ENCODE results near the gene SCAF11. TPM values are rescaled to one million over a fixed set of nuclear protein-coding genes. Genes with fewer than 3 reads are reported as not detected.
"Not testable (repeated sequence)": the region's sequence is repeated elsewhere in the genome, so short reads cannot be mapped to it uniquely, and the experiment has no call there.

Gene SCAF11
- polyA plus RNA-seq, 4 donors, result 19.7 to 83.3 (median 23.5) TPM

DNA sequence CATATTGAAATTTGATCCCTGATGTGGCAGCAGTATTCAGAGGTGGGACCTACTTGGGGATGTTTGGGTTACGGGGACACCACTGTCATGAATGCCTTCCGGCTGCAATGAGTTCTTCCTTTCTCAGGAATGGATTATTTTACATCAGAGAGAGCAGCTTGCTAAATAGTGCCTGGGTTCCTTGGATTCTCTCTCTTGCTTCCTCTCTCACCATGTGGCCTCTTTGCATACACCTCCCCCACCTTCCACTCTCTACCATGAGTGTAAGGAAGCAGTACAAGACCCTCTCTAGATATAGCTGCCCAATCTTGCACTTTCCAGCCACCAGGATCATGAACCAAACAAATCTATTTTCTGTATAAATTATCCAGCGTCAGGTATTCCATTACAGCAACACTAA is 15.4 kb upstream of the SCAF11 start:
- H3K27me3 ChIP-seq (ENCODE audit: control insufficient read depth in 3 of 3, insufficient read depth in 3 of 3, low read length in 3 of 3), result no peaks in the 10 kb centered on the region
- no peaks in the 10 kb centered on the region for H3K9me3 ChIP-seq (ENCODE audit: control insufficient read depth in 2 of 2, insufficient read depth in 1 of 2, low read depth in 1 of 2, low read length in 1 of 2)
- FAIRE-seq, result no peak
- no peak overlapping the region for H3K4me3 ChIP-seq (ENCODE audit: low read depth in 1 of 3, low read length in 3 of 3)
- DNase-seq, result no peak
- H3K36me3 ChIP-seq (ENCODE audit: control insufficient read depth in 3 of 3, insufficient read depth in 2 of 3, low read depth in 1 of 3, low read length in 3 of 3), result no peaks in the 10 kb centered on the region
- no peaks in the 10 kb centered on the region for H3K4me1 ChIP-seq (ENCODE audit: control insufficient read depth in 3 of 3, insufficient read depth in 2 of 3, low read depth in 1 of 3, low read length in 2 of 3)
- 82 to 89% (median 89%) methylated on average over 3 of the region's 3 CpGs for WGBS, 3 donors
- H3K27ac ChIP-seq (ENCODE audit: low read depth in 1 of 3, low read length in 2 of 3), result no peak overlapping the region

- H3K4me1 ChIP-seq (ENCODE audit: control insufficient read depth in 3 of 3, insufficient read depth in 2 of 3, low read depth in 1 of 3, low read length in 2 of 3), result no peaks in the 10 kb centered on the region
- no peak for FAIRE-seq
- no peak for DNase-seq
- H3K4me3 ChIP-seq (ENCODE audit: low read depth in 1 of 3, low read length in 3 of 3), result no peak overlapping the region
- no peaks in the 10 kb centered on the region for H3K27me3 ChIP-seq (ENCODE audit: control insufficient read depth in 3 of 3, insufficient read depth in 3 of 3, low read length in 3 of 3)
- 48 to 60% (median 59%) methylated on average over 2 of the region's 2 CpGs for WGBS, 3 donors
- no peaks in the 10 kb centered on the region for H3K9me3 ChIP-seq (ENCODE audit: control insufficient read depth in 2 of 2, insufficient read depth in 1 of 2, low read depth in 1 of 2, low read length in 1 of 2)
- no peak overlapping the region for H3K27ac ChIP-seq (ENCODE audit: low read depth in 1 of 3, low read length in 2 of 3)
- H3K36me3 ChIP-seq (ENCODE audit: control insufficient read depth in 3 of 3, insufficient read depth in 2 of 3, low read depth in 1 of 3, low read length in 3 of 3), result no peaks in the 10 kb centered on the region
Measured at GRCh38 chr12:46005151-46005797, 14.9 kb upstream of the SCAF11 start.

DNA sequence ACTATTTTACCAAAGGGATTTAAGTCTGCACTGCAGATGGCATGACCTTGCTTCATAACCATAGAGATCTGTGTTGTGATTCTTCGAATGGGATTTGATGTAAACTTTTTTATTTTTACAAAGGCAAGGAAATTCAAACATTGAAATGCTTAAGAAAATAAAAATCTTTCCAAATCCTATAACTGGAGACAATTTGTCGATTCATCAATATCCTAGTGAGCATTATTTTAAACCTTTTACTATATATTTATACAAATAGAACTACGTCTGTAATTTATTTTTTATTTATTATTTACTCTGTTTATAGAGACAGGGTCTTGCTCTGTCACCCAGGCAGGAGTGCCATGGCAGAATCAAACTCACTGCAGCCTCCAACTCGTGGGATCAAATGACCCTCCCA is 14.3 kb upstream of the SCAF11 start:
- Histone ChIP-seq H3K4me3 (ENCODE audit: low read depth in 1 of 3, low read length in 3 of 3) (no peak overlapping the region), H3K4me1 (ENCODE audit: control insufficient read depth in 3 of 3, insufficient read depth in 2 of 3, low read depth in 1 of 3, low read length in 2 of 3) (no peaks in the 10 kb centered on the region), H3K27me3 (ENCODE audit: control insufficient read depth in 3 of 3, insufficient read depth in 3 of 3, low read length in 3 of 3) (no peaks in the 10 kb centered on the region), H3K9me3 (ENCODE audit: control insufficient read depth in 2 of 2, insufficient read depth in 1 of 2, low read depth in 1 of 2, low read length in 1 of 2) (peaks cover 0 to 3% of the 10 kb centered on the region in 2 donors), H3K27ac (ENCODE audit: low read depth in 1 of 3, low read length in 2 of 3) (no peak overlapping the region), H3K36me3 (ENCODE audit: control insufficient read depth in 3 of 3, insufficient read depth in 2 of 3, low read depth in 1 of 3, low read length in 3 of 3) (no peaks in the 10 kb centered on the region)
- FAIRE-seq, result no peak
- no peak for DNase-seq
- 65 to 72% (median 68%) methylated on average over 4 of the region's 4 CpGs for WGBS, 3 donors

DNA sequence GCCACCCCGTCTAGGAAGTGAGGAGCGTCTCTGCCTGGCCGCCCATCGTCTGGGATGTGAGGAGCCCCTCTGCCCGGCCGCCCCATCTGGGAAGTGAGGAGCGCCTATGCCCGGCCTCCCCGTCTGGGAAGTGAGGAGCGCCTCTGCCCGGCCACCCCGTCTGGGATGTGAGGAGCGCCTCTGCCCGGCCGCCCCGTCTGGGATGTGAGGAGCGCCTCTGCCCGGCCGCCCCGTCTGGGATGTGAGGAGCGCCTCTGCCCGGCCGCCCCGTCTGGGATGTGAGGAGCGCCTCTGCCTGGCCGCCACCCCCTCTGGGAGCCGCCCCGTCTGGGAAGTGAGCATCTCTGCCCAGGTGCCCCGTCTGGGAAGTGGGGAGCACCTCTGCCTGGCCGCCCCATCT is 9.7 kb upstream of the SCAF11 start:
- not testable (repeated sequence) for H3K4me3 ChIP-seq (ENCODE audit: low read depth in 1 of 3, low read length in 3 of 3); H3K36me3 ChIP-seq (ENCODE audit: control insufficient read depth in 3 of 3, insufficient read depth in 2 of 3, low read depth in 1 of 3, low read length in 3 of 3); H3K27me3 ChIP-seq (ENCODE audit: control insufficient read depth in 3 of 3, insufficient read depth in 3 of 3, low read length in 3 of 3); H3K4me1 ChIP-seq (ENCODE audit: control insufficient read depth in 3 of 3, insufficient read depth in 2 of 3, low read depth in 1 of 3, low read length in 2 of 3); FAIRE-seq; DNase-seq; H3K27ac ChIP-seq (ENCODE audit: low read depth in 1 of 3, low read length in 2 of 3); H3K9me3 ChIP-seq (ENCODE audit: control insufficient read depth in 2 of 2, insufficient read depth in 1 of 2, low read depth in 1 of 2, low read length in 1 of 2)
- 91 to 94% (median 93%) methylated on average over 20 to 30 of the region's 30 CpGs for WGBS, 3 donors

GRCh38 chr12:45994736-45995135 is 4.4 kb upstream of the SCAF11 start:
- WGBS, 3 donors, result 62 to 76% (median 75%) methylated on average over 2 of the region's 2 CpGs
- no peak for FAIRE-seq

GRCh38 chr12:45991284-45992249 is 1.2 kb upstream of the SCAF11 start:
- Histone ChIP-seq H3K4me1 (ENCODE audit: control insufficient read depth in 3 of 3, insufficient read depth in 2 of 3, low read depth in 1 of 3, low read length in 2 of 3) (peaks cover 0 to 4% (median 0%) of the 10 kb centered on the region in 3 donors), H3K27me3 (ENCODE audit: control insufficient read depth in 3 of 3, insufficient read depth in 3 of 3, low read length in 3 of 3) (no peaks in the 10 kb centered on the region), H3K27ac (ENCODE audit: low read depth in 1 of 3, low read length in 2 of 3) (peak overlapping the region; percentile 91 to 99 (median 93)), H3K36me3 (ENCODE audit: control insufficient read depth in 3 of 3, insufficient read depth in 2 of 3, low read depth in 1 of 3, low read length in 3 of 3) (peaks cover 0 to 4% (median 0%) of the 10 kb centered on the region in 3 donors), H3K4me3 (ENCODE audit: low read depth in 1 of 3, low read length in 3 of 3) (peak overlapping the region; percentile 48 to 79 (median 78)), H3K9me3 (ENCODE audit: control insufficient read depth in 2 of 2, insufficient read depth in 1 of 2, low read depth in 1 of 2, low read length in 1 of 2) (no peaks in the 10 kb centered on the region)
- peak; percentile 79 to 91 for DNase-seq
- no peak for FAIRE-seq
- WGBS, 3 donors, result 0% methylated on average over 71 of the region's 71 CpGs

More at GRCh38 chr12:45994736-45995135, 4.4 kb upstream of the SCAF11 start:
- no peak overlapping the region for H3K4me3 ChIP-seq (ENCODE audit: low read depth in 1 of 3, low read length in 3 of 3)
- H3K4me1 ChIP-seq (ENCODE audit: control insufficient read depth in 3 of 3, insufficient read depth in 2 of 3, low read depth in 1 of 3, low read length in 2 of 3), result no peaks in the 10 kb centered on the region
- H3K27me3 ChIP-seq (ENCODE audit: control insufficient read depth in 3 of 3, insufficient read depth in 3 of 3, low read length in 3 of 3), result no peaks in the 10 kb centered on the region
- DNase-seq, result no peak
- H3K27ac ChIP-seq (ENCODE audit: low read depth in 1 of 3, low read length in 2 of 3), result no peak overlapping the region
- H3K36me3 ChIP-seq (ENCODE audit: control insufficient read depth in 3 of 3, insufficient read depth in 2 of 3, low read depth in 1 of 3, low read length in 3 of 3), result no peaks in the 10 kb centered on the region
- peaks cover 0 to 5% of the 10 kb centered on the region in 2 donors for H3K9me3 ChIP-seq (ENCODE audit: control insufficient read depth in 2 of 2, insufficient read depth in 1 of 2, low read depth in 1 of 2, low read length in 1 of 2)

- peaks cover 0 to 8% (median 3%) of the 10 kb centered on the region in 3 donors for H3K4me1 ChIP-seq (ENCODE audit: control insufficient read depth in 3 of 3, insufficient read depth in 2 of 3, low read depth in 1 of 3, low read length in 2 of 3)
- H3K27me3 ChIP-seq (ENCODE audit: control insufficient read depth in 3 of 3, insufficient read depth in 3 of 3, low read length in 3 of 3), result no peaks in the 10 kb centered on the region
- H3K36me3 ChIP-seq (ENCODE audit: control insufficient read depth in 3 of 3, insufficient read depth in 2 of 3, low read depth in 1 of 3, low read length in 3 of 3), result peaks cover 0 to 4% (median 0%) of the 10 kb centered on the region in 3 donors
- peak overlapping the region; percentile 84 to 92 (median 89) for H3K4me3 ChIP-seq (ENCODE audit: low read depth in 1 of 3, low read length in 3 of 3)
- no peak for FAIRE-seq
- DNase-seq, result peak; percentile 89 to 90
- 0% methylated on average over 60 to 71 of the region's 71 CpGs for WGBS, 3 donors
- H3K9me3 ChIP-seq (ENCODE audit: control insufficient read depth in 2 of 2, insufficient read depth in 1 of 2, low read depth in 1 of 2, low read length in 1 of 2), result no peaks in the 10 kb centered on the region
- H3K27ac ChIP-seq (ENCODE audit: low read depth in 1 of 3, low read length in 2 of 3), result peak overlapping the region; percentile 95 to 100 (median 99)
Measured at GRCh38 chr12:45989721-45990467, 480 bp downstream of the SCAF11 start.

- peaks cover 0 to 8% (median 3%) of the 10 kb centered on the region in 3 donors for H3K4me1 ChIP-seq (ENCODE audit: control insufficient read depth in 3 of 3, insufficient read depth in 2 of 3, low read depth in 1 of 3, low read length in 2 of 3)
- peaks cover 0 to 4% (median 0%) of the 10 kb centered on the region in 3 donors for H3K36me3 ChIP-seq (ENCODE audit: control insufficient read depth in 3 of 3, insufficient read depth in 2 of 3, low read depth in 1 of 3, low read length in 3 of 3)
- no peak for FAIRE-seq
- no peaks in the 10 kb centered on the region for H3K27me3 ChIP-seq (ENCODE audit: control insufficient read depth in 3 of 3, insufficient read depth in 3 of 3, low read length in 3 of 3)
- H3K9me3 ChIP-seq (ENCODE audit: control insufficient read depth in 2 of 2, insufficient read depth in 1 of 2, low read depth in 1 of 2, low read length in 1 of 2), result no peaks in the 10 kb centered on the region
- 3 to 4% (median 3%) methylated on average over 10 of the region's 10 CpGs for WGBS, 3 donors
- DNase-seq, result no peak
- H3K4me3 ChIP-seq (ENCODE audit: low read depth in 1 of 3, low read length in 3 of 3), result peak overlapping the region; percentile 84 to 92 (median 89)
- peak overlapping the region; percentile 95 to 100 (median 99) for H3K27ac ChIP-seq (ENCODE audit: low read depth in 1 of 3, low read length in 2 of 3)
Measured at GRCh38 chr12:45989287-45989686, 1.1 kb downstream of the SCAF11 start.
